OCI-LY7 (cell line): ENCODE measurements around the gene ABCD1. TPM values are rescaled to one million over a fixed set of nuclear protein-coding genes. Genes with fewer than 3 reads are reported as not detected.
"Not testable (repeated sequence)": the region's sequence is repeated elsewhere in the genome, so short reads cannot be mapped to it uniquely, and the experiment has no call there.

ENCODE experiments used
- BruUV-seq: library from RNA; stranded (reverse); fragments of 400-500 nt; replicated peaks from 2 replicates; lab custom pipeline; 2021; lab: Mats Ljungman, UMichigan
- CTCF ChIA-PET: fragments of 300-600 bp; sonication (Branson Sonifier 250); formaldehyde crosslinking; loops from one replicate; lab custom pipeline; 2022; ENCODE audit warnings: antibody characterized with exemption; ENCODE audit not compliant: unreplicated experiment; lab: Charles Lee
- POLR2A ChIA-PET: fragments of 300-600 bp; sonication (Branson Sonifier 250); formaldehyde crosslinking; loops from one replicate; lab custom pipeline; 2022; ENCODE audit warnings: antibody characterized with exemption; lab: Charles Lee
- DNase-seq: peaks from one replicate; pipeline ENCODE4 v3.0.0-alpha.2; 2015; ENCODE audit warnings: low spot score
- H2AFZ ChIP-seq: fragments of 200-600 bp; sonication (generic), shearing (Covaris generic); 2 replicates; pipeline ENCODE4 v1.6.1; 2014; ENCODE audit warnings: mild to moderate bottlenecking, antibody characterized with exemption, low read length, moderate library complexity
- H3K27ac ChIP-seq: fragments of 200-600 bp; sonication (generic); 2 replicates; pipeline ENCODE4 v1.5.1; 2014; ENCODE audit warnings: mixed run types, low read depth, mild to moderate bottlenecking, moderate library complexity, low read length, inconsistent platforms; ENCODE audit not compliant: poor library complexity, severe bottlenecking
- H3K36me3 ChIP-seq: fragments of 200-600 bp; sonication (generic); 2 replicates; pipeline ENCODE4 v1.6.1; 2014; ENCODE audit warnings: mild to moderate bottlenecking, antibody characterized with exemption, low read length, moderate library complexity, mixed read lengths; ENCODE audit not compliant: insufficient read depth
- H3K4me1 ChIP-seq: fragments of 200-600 bp; sonication (generic); 2 replicates; pipeline ENCODE4 v1.5.1; 2014; ENCODE audit warnings: mild to moderate bottlenecking, low read length; ENCODE audit not compliant: insufficient read depth, poor library complexity, severe bottlenecking
- H3K4me2 ChIP-seq: fragments of 200-600 bp; sonication (generic); 2 replicates; pipeline ENCODE4 v1.6.1; 2014; ENCODE audit warnings: mild to moderate bottlenecking, low read length
- H3K4me3 ChIP-seq: fragments of 200-600 bp; sonication (generic); 2 replicates; pipeline ENCODE4 v1.5.1; 2014; ENCODE audit warnings: mild to moderate bottlenecking, low read depth, low read length; ENCODE audit not compliant: poor library complexity, severe bottlenecking
- H3K79me2 ChIP-seq: fragments of 200-600 bp; sonication (generic); 2 replicates; pipeline ENCODE4 v1.6.1; 2016; ENCODE audit warnings: low read depth, mild to moderate bottlenecking, low read length, moderate library complexity, mixed read lengths; ENCODE audit not compliant: insufficient read depth
- H3K9me2 ChIP-seq: fragments of 200-600 bp; sonication (generic); 2 replicates; pipeline ENCODE4 v1.6.1; 2016; ENCODE audit warnings: mild to moderate bottlenecking, low read length, mixed read lengths; ENCODE audit not compliant: insufficient read depth
- H3K9me3 ChIP-seq: fragments of 200-600 bp; sonication (generic); 2 replicates; pipeline ENCODE4 v1.6.1; 2014; ENCODE audit warnings: mild to moderate bottlenecking, mixed run types, low read length, mixed read lengths
- H4K20me1 ChIP-seq: fragments of 200-600 bp; sonication (generic); 2 replicates; pipeline ENCODE4 v1.6.1; 2014; ENCODE audit warnings: mild to moderate bottlenecking, antibody characterized with exemption, low read length, moderate library complexity, mixed read lengths; ENCODE audit not compliant: insufficient read depth
- CTCF ChIP-seq: fragments of 200-600 bp; sonication (generic); conservative IDR thresholded peaks from 2 replicates; pipeline ENCODE4 v1.5.1; 2014; ENCODE audit warnings: mild to moderate bottlenecking, antibody characterized with exemption, low read length, moderate library complexity, mixed read lengths
- EZH2phosphoT487 ChIP-seq: fragments of 200-600 bp; sonication (generic); IDR thresholded peaks from 2 replicates; pipeline ENCODE4 v1.6.1; 2018; ENCODE audit warnings: low read depth, borderline replicate concordance, mild to moderate bottlenecking, mixed run types, antibody characterized with exemption, low read length, moderate library complexity, mixed read lengths
- intact Hi-C: fragments of 100-400 bp; cut with micrococcal nuclease; formaldehyde crosslinking; loops from one replicate; pipeline ENCODE4 v1.10.0; 2022; ENCODE audit not compliant: unreplicated experiment
- total RNA-seq, 2 experiments: library from RNA; depleted of rRNA in 1 of 2; stranded (reverse); fragments of >200 nt in 1 of 2; shearing (Covaris generic) in 1 of 2; gene quantifications; 2 replicates each; pipeline ENCODE4 v1.2.3, GENCODE V29; 2014 to 2022

The ABCD1 gene
- total RNA-seq, 2 experiments from 2014 or later = 6.9 to 8.8 TPM

- H4K20me1 ChIP-seq = no peaks in the 10 kb centered on the region
- H3K4me3 ChIP-seq = no peak overlapping the region
- TF ChIP-seq CTCF (no peak), EZH2phosphoT487 (no peak)
- 0 out of 2 replicates have a peak, but pooled peaks cover 4% of the 10 kb centered on the region for H3K36me3 ChIP-seq
- no peaks in the 10 kb centered on the region for H3K9me2 ChIP-seq
- no peaks in the 10 kb centered on the region for H3K79me2 ChIP-seq
- H2AFZ ChIP-seq = no peak overlapping the region
- H3K27ac ChIP-seq = no peak overlapping the region
- DNase-seq = no peak
- POLR2A ChIA-PET = no interaction called here
- H3K4me1 ChIP-seq = no peaks in the 10 kb centered on the region
- BruUV-seq = no TSS peak
- no peaks in the 10 kb centered on the region for H3K9me3 ChIP-seq
- intact Hi-C loops = no loop called here
- no peak overlapping the region for H3K4me2 ChIP-seq
- CTCF ChIA-PET = interaction anchor here (0.6 kb wide), 1 partner anchor 32 kb away, joined by 5 read pairs; no protein-coding TSS in a partner anchor
These were observed 26.5 kb upstream of the ABCD1 start for GRCh38 chrX:153697924-153698865.

DNA sequence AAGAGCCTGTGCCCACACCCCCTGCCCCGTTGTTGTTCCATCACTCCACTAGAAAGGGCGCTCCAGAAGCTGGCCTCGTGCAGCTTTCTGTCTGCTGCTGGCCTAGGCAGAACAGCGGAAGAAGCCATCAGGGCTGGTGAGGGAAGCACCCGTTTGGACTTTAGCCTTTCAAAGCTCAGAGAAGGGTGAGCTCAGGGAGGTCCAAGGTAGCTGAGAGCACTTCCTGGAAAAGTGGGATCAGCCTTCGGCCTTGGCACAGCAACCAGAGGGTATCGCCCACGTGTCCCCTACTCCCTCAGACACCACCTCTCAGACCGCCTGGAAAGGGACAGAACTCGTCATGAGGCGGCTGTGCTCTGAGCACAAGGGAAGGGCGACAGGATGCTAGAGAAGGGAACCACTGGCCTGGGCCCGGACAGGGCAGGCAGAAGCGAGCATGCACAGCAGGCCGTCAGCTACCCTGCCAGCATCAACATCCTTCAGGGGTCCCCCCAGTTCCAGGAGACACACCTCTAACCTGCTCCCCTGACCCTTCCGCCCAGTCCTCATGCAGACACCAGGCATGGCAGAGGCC lies 25.4 kb upstream of the ABCD1 start:
- H2AFZ ChIP-seq, CTCF ChIA-PET, H3K9me3 ChIP-seq, BruUV-seq, H3K36me3 ChIP-seq, DNase-seq, H4K20me1 ChIP-seq, H3K79me2 ChIP-seq, H3K4me3 ChIP-seq, H3K4me2 ChIP-seq, H3K27ac ChIP-seq, H3K9me2 ChIP-seq, intact Hi-C loops, H3K4me1 ChIP-seq: not testable (repeated sequence)
- POLR2A ChIA-PET = interaction anchor here (0.5 kb wide), 1 partner anchor 728 kb away, joined by 4 read pairs; no protein-coding TSS in a partner anchor

- intact Hi-C loops, H3K4me1 ChIP-seq, H3K27ac ChIP-seq, H4K20me1 ChIP-seq, H3K9me3 ChIP-seq, H3K9me2 ChIP-seq, H3K4me3 ChIP-seq, H3K4me2 ChIP-seq, CTCF ChIA-PET, POLR2A ChIA-PET, DNase-seq, H2AFZ ChIP-seq, BruUV-seq, H3K79me2 ChIP-seq, H3K36me3 ChIP-seq: not testable (repeated sequence)
These were observed 24.8 kb upstream of the ABCD1 start for GRCh38 chrX:153699784-153700371.
